ENCODE data around the gene CD300LD.
"Not testable (repeated sequence)": the region's sequence is repeated elsewhere in the genome, so short reads cannot be mapped to it uniquely, and the experiment has no call there.

Gene CD300LD

DNA sequence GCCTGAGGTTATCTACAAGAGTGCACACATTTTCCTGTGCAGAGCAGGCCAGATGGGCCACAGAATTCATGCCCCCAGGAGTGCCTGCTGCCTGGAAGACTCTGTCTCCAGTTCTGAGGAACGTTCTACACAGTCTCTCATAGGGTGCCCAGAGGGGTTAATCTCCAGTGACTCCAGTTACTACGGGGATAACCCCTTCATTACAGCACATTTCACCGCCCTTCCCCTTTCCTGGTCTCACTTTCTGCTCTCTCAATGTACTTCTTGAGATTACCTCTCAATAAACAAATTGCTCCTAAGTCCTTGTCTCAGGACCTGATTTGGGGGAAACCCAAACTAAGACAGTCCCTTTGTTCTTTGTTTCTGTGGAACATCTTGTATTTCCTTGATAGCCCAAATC, 30.5 kb downstream of the CD300LD start:
- Histone ChIP-seq H3K27me3 (ENCODE audit: insufficient read depth, low read length) (0 out of 2 replicates have a peak, but pooled peaks cover 4% of the 10 kb centered on the region), H3K4me2 (ENCODE audit: low read length) (no peak overlapping the region)

DNA sequence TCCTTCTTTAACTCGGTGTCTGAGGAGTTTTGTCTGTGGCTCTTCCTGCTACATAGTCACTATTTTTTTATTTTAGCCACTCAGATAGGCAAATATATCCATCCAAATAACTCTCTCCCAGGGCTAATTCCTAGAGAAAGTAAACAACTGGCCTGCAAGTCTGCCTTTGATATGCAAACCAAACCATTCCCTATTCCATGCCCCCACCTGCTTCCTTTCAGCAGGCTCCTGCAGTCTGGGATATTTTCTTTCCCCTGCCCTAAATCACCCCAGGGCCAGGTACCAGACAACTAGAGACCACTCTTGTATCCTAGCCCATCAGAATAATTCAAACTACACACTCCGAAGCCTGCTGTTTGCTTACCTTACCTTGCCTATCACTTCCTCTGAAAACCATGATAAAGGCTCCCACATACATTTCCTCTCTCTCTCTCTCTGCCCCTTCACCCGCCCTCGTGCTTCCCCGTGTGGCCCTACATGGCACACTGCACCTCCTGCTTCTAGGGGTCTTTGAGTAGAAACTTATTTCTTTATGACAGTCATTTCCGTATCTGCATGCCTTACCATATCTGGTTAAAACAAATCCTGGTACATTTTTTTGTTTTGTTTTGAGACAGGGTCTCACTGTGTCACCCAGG, 33.1 kb downstream of the CD300LD start:
- no peaks in the 10 kb centered on the region for H3K9me2 ChIP-seq (ENCODE audit: low read depth, low read length)
- no peaks in the 10 kb centered on the region for H3K36me3 ChIP-seq (ENCODE audit: insufficient read depth, low read length)
- H3K27me3 ChIP-seq (ENCODE audit: insufficient read depth, low read length), result 0 out of 2 replicates have a peak, but pooled peaks cover 4% of the 10 kb centered on the region
- TF ChIP-seq, protein P1, sequence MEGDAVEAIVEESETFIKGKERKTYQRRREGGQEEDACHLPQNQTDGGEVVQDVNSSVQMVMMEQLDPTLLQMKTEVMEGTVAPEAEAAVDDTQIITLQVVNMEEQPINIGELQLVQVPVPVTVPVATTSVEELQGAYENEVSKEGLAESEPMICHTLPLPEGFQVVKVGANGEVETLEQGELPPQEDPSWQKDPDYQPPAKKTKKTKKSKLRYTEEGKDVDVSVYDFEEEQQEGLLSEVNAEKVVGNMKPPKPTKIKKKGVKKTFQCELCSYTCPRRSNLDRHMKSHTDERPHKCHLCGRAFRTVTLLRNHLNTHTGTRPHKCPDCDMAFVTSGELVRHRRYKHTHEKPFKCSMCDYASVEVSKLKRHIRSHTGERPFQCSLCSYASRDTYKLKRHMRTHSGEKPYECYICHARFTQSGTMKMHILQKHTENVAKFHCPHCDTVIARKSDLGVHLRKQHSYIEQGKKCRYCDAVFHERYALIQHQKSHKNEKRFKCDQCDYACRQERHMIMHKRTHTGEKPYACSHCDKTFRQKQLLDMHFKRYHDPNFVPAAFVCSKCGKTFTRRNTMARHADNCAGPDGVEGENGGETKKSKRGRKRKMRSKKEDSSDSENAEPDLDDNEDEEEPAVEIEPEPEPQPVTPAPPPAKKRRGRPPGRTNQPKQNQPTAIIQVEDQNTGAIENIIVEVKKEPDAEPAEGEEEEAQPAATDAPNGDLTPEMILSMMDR (IDR thresholded peaks at IDR 0.05; ENCODE audit: low read length), result no peak
- TF ChIP-seq EZH2 (IDR thresholded peaks at IDR 0.05; ENCODE audit: borderline replicate concordance, low read length), result no peak
- no peaks in the 10 kb centered on the region for H3K4me1 ChIP-seq (ENCODE audit: insufficient read depth, low read length, severe bottlenecking)
- H3K4me2 ChIP-seq (ENCODE audit: low read length), result no peak overlapping the region
- H3K9ac ChIP-seq (ENCODE audit: low read length), result no peak overlapping the region
- H4K20me1 ChIP-seq (ENCODE audit: insufficient read depth, low read length), result no peaks in the 10 kb centered on the region
- H3K79me2 ChIP-seq (ENCODE audit: insufficient read depth, low read length), result no peaks in the 10 kb centered on the region
- H2AFZ ChIP-seq (ENCODE audit: low read length), result no peak overlapping the region
- no peaks in the 10 kb centered on the region for H3F3A ChIP-seq (ENCODE audit: insufficient read depth, low read length)
- no peak overlapping the region for H3K4me3 ChIP-seq (ENCODE audit: low read depth, low read length, poor library complexity, severe bottlenecking)
- no peak overlapping the region for H3K27ac ChIP-seq (ENCODE audit: low read depth, low read length, poor library complexity, severe bottlenecking)
- no peaks in the 10 kb centered on the region for H3K9me3 ChIP-seq (ENCODE audit: low read length)

More for the DNA sequence above, 30.5 kb downstream of the CD300LD start:
- Histone ChIP-seq H3F3A (ENCODE audit: insufficient read depth, low read length) (no peaks in the 10 kb centered on the region), H3K9me3 (ENCODE audit: low read length) (no peaks in the 10 kb centered on the region), H3K4me3 (ENCODE audit: low read depth, low read length, poor library complexity, severe bottlenecking) (no peak overlapping the region), H3K9ac (ENCODE audit: low read length) (no peak overlapping the region), H3K79me2 (ENCODE audit: insufficient read depth, low read length) (no peaks in the 10 kb centered on the region), H3K4me1 (ENCODE audit: insufficient read depth, low read length, severe bottlenecking) (no peaks in the 10 kb centered on the region), H3K27ac (ENCODE audit: low read depth, low read length, poor library complexity, severe bottlenecking) (no peak overlapping the region), H4K20me1 (ENCODE audit: insufficient read depth, low read length) (no peaks in the 10 kb centered on the region), H3K36me3 (ENCODE audit: insufficient read depth, low read length) (no peaks in the 10 kb centered on the region), H3K9me2 (ENCODE audit: low read depth, low read length) (no peaks in the 10 kb centered on the region), H2AFZ (ENCODE audit: low read length) (no peak overlapping the region)
- TF ChIP-seq, protein P1 (IDR thresholded peaks at IDR 0.05; ENCODE audit: low read length), result no peak
- TF ChIP-seq EZH2 (IDR thresholded peaks at IDR 0.05; ENCODE audit: borderline replicate concordance, low read length), result no peak

DNA sequence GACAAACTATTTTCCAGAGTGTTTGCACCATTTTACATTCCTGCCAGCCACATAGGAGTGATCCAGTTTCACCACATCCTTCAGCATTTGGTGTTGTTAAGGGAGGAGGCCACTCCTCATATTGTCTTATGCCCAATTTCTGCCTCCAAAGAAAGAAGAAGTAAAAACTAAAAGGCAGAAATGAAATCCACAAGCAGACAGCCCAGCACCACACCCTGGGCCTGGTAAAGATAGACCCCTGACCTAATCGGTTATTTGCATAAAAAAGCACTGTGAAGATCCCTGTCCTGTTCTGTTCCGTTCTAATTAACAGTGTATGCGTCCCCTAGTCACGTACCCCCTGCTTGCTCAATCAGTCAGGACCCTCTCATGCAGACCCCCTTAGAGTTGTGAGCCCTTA, 33.7 kb downstream of the CD300LD start:
- not testable (repeated sequence) for H2AFZ ChIP-seq (ENCODE audit: low read length); H3K9me3 ChIP-seq (ENCODE audit: low read length); H3F3A ChIP-seq (ENCODE audit: insufficient read depth, low read length); H3K4me1 ChIP-seq (ENCODE audit: insufficient read depth, low read length, severe bottlenecking); H3K4me3 ChIP-seq (ENCODE audit: low read depth, low read length, poor library complexity, severe bottlenecking); H3K27me3 ChIP-seq (ENCODE audit: insufficient read depth, low read length); H3K9ac ChIP-seq (ENCODE audit: low read length); H3K36me3 ChIP-seq (ENCODE audit: insufficient read depth, low read length); H4K20me1 ChIP-seq (ENCODE audit: insufficient read depth, low read length); H3K79me2 ChIP-seq (ENCODE audit: insufficient read depth, low read length); H3K4me2 ChIP-seq (ENCODE audit: low read length); H3K27ac ChIP-seq (ENCODE audit: low read depth, low read length, poor library complexity, severe bottlenecking); H3K9me2 ChIP-seq (ENCODE audit: low read depth, low read length)

DNA sequence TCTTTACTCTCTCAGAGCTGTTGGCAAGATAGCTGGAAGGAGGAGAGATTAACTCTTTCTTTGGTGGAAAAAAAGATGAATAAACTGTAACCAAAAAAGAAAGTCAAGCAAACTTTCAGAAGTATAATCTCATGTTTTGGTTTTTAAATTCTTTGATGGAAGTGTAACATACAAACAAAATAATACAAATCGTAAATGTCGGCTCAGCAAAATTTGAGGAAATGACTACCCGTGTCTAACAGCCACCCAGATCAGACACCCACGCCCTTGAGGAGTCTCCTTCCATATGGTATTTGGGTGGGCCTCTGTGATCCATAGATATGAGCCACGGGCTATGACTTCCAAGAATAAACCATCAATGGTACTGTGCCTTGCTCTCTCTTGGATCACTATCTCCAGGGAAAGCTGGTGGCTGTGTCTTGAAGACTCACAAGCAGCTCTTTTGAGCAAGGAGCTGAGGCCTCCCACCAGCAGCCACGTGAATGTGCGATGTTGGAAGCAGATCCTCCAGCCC, 36.6 kb downstream of the CD300LD start:
- H3K9me2 ChIP-seq (ENCODE audit: low read depth, low read length), result no peaks in the 10 kb centered on the region
- H3K4me1 ChIP-seq (ENCODE audit: insufficient read depth, low read length, severe bottlenecking), result no peaks in the 10 kb centered on the region
- no peak overlapping the region for H3K4me2 ChIP-seq (ENCODE audit: low read length)
- TF ChIP-seq EZH2 (IDR thresholded peaks at IDR 0.05; ENCODE audit: borderline replicate concordance, low read length), result no peak
- TF ChIP-seq, protein P1 (IDR thresholded peaks at IDR 0.05; ENCODE audit: low read length), result no peak
- H2AFZ ChIP-seq (ENCODE audit: low read length), result no peak overlapping the region
- H3K27me3 ChIP-seq (ENCODE audit: insufficient read depth, low read length), result 0 out of 2 replicates have a peak, but pooled peaks cover 11% of the 10 kb centered on the region
- H3K9me3 ChIP-seq (ENCODE audit: low read length), result no peaks in the 10 kb centered on the region
- no peaks in the 10 kb centered on the region for H4K20me1 ChIP-seq (ENCODE audit: insufficient read depth, low read length)
- no peak overlapping the region for H3K4me3 ChIP-seq (ENCODE audit: low read depth, low read length, poor library complexity, severe bottlenecking)
- H3K27ac ChIP-seq (ENCODE audit: low read depth, low read length, poor library complexity, severe bottlenecking), result no peak overlapping the region
- H3K9ac ChIP-seq (ENCODE audit: low read length), result no peak overlapping the region
- no peaks in the 10 kb centered on the region for H3K36me3 ChIP-seq (ENCODE audit: insufficient read depth, low read length)
- no peaks in the 10 kb centered on the region for H3F3A ChIP-seq (ENCODE audit: insufficient read depth, low read length)
- H3K79me2 ChIP-seq (ENCODE audit: insufficient read depth, low read length), result no peaks in the 10 kb centered on the region
